Stimulated activated CD4-positive, alpha-beta T cell treated with anti-CD3 and anti-CD28 coated beads, Interleukin-4, amount 100 ng/mL, for 1 hour (primary cell): ENCODE results near the gene NLGN1.

ENCODE experiments used
- DNase-seq: peaks from one replicate; pipeline ENCODE4 v3.0.0-alpha.2; 2020

Gene NLGN1

DNA sequence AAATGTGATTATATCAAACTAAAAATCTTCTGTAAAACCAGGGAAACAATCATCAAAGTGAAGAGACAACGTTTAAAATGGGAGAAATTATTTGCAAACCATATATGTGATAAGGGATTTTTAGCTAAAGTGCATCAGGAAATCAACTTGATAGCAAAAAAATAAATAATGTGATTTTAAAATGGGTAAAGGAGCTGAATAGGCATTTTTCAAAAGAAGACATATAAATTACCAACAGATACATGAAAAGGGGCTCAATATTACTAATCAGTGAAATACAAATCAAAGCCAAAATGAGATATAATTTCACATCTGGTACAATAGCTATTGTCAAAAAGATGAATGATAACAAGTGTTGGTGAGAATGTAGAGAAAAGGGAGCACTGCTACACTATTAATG lies 924.0 kb downstream of the NLGN1 start:
- DNase-seq: no peak

DNA sequence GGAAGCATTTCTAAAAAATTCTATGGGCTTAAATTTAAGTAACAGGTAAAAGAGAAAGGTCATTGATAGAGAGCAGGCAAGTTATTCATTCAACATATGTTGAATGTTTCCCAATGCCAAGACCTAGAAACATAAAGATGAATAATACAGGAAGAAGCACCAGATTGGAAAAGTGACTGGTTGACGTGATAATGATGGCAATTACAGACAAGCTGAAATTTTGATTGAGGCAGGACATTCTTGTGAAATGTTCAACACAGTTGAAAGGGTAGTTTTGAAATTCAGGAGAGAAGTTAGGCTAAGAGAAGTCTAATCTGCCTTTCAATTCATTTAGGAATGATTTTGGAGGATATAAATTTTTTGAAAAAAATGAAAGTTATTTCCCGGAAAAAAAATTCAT lies 925.2 kb downstream of the NLGN1 start:
- no peak for DNase-seq

DNA sequence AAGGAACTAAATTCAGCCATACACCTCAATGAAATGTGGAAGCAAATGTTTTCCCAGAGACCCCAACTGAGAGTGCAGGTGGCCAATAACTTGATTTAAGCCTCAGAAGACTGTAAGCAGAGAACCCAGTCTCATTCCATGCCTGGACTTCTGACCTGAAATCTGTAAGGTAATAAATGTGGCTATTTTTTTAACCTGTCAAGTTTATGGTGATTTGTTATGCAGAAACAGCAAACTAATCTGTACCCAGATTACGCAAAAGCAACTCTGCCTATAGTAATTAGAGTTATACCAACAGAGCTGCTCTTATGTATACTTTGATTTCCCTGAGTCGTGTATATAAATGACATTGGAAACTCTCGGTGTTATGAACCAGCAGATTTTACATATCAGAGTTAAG lies 927.6 kb downstream of the NLGN1 start:
- DNase-seq: no peak

DNA sequence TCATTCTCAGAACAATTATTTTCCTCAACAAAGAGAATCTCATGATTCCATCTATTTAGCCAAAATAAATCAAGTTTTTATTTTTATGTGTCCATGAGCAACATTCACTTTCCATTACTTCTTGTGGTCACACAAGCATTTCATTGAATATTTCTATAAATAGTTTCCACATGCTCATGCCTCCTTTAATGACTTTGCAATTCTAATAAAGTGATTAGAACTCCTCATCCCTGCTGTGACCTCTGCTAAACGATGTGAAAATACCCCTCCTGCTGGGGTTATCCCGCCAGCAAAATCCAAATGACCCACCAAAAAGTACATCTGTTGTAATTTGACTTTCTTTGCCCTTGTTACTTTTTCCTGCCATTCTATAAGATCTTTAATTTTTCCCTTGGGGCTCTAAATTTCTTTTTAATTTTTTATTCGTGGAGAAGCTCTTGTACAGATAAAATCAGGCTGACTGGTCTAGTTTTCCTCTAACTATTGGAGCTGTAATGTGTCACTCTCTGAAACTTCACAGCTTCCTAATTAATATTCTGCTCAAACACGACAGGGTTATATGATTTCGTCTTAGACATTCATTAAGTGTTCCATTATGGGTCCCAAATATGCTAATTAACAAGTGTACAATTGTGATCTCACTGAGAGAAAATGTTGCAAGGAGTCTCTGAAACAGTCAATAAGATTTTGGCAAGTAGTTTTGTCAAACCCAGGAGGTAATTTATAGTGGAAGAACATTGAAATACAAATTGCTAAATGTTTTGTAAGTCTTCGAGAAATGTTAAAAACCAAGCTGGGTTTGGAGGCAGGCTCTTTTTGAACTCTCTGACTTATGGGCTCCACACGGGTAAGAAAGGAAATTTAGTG lies 928.5 kb downstream of the NLGN1 start:
- DNase-seq: no peak

DNA sequence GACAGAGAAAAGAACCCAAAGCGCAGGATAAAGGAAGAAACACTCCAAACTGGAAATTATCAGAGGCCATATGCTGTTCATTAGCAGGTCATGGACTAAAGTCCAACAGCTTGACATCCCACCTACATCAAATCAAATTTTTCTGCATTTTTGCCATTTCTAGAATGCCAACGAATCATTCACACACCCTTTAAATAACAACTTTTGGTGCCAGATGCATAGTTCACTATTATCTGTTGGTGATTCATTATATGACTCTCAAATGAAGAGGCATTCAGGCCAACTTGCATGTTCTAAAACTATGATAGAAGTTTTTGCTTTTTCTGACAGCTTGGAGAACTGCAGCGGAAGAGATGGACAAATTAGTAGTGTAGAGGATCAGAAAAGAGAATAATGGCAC lies 931.8 kb downstream of the NLGN1 start:
- no peak for DNase-seq

DNA sequence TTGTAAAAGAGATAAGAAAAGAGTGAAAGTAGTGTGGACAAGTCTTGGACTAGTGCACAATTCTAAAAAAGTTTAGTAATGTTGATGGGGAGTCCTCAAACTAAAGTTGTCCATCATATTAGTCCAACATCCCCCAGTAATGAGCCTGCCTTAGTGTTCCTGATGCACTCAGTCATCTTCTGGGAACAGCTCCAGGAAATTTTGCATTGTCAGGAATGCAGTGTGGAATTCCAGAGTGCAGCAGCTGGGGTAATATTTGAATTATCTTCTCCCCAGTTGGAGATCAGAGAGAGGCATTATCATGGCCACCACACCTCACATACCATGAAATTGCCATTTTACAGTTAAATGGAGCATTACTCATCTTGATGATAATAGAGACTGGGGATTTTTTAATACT lies 932.8 kb downstream of the NLGN1 start:
- DNase-seq: no peak

DNA sequence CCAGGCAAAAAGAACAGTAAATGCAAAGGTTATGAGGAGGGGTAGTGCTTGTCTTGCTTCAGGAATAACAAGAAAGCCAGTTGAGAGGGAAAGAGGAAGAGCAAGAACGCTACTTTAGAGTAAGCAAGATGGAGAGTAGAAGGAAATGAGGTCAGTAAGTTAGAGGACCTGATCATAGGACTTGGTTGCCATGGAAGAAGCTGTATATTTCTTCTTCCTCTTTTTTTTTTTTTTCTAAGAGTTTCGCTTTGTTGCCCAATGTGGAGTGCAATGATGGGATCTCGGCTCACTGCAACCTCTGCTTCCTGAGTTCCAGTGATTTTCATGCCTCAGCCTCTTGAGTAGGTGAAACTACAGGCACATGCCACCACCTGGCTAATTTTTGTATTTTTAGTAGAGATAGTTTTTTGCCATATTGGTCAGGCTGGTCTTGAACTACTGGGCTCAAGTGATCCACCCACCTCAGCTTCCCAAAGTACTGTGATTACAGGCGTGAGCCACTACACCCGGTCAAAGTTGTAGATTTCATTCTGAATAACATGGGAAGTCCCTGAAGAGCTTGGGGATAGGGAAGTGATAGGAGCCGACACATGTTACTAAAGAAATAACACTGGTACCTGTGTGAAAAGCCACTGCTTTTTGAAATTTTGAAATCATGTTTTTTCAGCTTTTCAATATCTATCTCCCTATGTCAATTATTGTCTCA lies 933.7 kb downstream of the NLGN1 start:
- DNase-seq: no peak

DNA sequence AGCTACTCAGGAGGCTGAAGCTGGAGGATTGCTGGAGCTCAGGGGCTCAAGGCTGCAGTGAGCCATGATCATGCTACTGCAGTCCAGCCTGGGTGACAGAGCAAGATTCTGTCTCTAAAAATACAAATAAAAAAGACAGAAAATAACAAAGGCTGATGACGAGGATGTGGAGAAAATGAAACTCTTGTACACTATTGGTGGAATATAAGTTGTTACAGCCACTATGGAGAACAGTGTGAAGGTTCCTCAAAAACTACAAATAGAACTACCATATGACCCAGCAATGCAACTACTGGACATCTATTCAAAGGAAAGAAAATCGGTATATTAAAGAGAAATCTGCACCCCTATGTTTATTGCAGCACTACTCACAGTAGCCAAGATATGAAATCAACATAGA lies 934.8 kb downstream of the NLGN1 start:
- no peak for DNase-seq

DNA sequence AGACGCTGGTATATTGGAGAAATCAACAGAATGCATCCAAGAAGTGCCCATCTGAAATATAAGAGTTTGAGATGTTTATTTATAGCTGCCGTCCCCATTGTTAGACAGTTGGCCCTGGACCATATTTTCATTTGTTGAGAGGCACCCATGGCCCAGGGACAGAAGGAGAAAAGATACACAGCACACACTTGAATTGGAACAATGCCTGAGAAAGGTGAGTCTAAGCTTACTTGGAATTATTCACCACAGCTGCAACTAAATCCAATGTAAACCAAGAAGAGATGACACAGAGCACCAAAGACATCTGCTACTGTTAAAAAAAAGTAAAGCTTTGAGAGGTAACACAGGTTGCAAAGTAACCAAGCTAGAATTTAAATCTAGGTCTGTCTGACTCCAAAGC lies 936.1 kb downstream of the NLGN1 start:
- DNase-seq: no peak

DNA sequence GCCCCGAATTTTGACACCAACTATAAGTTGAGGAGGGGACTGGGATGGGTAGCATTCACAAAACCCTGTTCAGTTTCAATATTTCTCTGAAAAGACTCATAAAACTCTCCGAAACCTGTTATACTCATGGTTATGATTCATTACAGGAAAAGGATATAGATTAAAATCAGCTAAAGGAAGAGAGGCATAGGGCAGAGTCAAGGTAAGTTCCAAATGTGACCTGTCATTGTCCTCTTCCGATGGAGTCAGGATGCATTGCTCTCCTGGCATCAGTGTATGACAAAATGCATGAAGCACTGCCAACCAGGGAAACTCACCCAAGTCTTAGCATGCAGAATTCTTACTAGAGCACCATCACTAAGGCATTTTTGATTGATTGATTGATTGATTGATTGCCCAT lies 936.6 kb downstream of the NLGN1 start:
- DNase-seq: no peak

DNA sequence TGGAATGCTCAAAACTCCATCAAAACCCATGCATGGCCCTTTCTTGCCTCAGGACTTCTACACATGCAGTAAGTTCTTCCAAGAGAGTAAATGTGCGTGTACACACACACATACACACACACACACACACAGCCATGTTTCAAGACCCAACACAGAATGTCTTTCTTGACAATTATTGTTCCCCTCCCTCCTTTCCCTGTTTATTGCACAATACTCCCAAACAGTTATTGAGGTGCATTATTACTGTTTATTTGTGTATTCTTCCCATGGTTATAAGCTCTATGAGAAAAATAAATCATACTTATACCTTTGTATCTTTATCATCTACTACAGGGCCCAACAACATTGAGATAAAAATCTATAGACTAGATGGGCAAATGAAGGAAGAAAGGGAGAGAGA lies 937.8 kb downstream of the NLGN1 start:
- no peak for DNase-seq

DNA sequence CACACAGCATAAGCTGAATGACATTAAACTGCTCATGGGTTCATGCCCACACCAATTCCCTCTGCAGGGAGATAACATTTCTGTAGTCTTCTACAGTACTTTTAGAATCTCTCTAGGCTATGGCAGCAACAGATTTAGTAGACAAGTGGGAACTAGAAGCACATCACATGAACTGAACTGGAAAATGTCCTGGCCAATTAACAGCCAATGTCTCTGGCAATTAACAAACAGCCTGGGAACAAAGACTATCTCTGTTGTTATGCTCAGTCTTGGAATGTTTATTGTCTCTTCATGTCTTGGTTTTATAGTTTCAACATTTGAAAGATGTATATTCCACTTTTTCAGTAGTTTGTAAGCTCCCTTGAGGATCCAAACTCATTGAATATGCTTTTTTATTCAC lies 938.4 kb downstream of the NLGN1 start:
- DNase-seq: no peak
